22Rv1 (cell line): ENCODE data around the gene FOXJ3.

Experiments used
- H3K27ac ChIP-seq: fragments of 450-650 bp; 2 replicates; pipeline ENCODE4 v1.5.1; 2017
- CTCF ChIP-seq: fragments of 450-650 bp; IDR thresholded peaks from 2 replicates; pipeline ENCODE4 v1.5.1; 2017; ENCODE audit warnings: mild to moderate bottlenecking
- ZFX ChIP-seq: fragments of 450-650 bp; IDR thresholded peaks from 2 replicates; pipeline ENCODE4 v1.6.1; 2017; ENCODE audit warnings: antibody characterized with exemption, borderline replicate concordance

The FOXJ3 gene

DNA sequence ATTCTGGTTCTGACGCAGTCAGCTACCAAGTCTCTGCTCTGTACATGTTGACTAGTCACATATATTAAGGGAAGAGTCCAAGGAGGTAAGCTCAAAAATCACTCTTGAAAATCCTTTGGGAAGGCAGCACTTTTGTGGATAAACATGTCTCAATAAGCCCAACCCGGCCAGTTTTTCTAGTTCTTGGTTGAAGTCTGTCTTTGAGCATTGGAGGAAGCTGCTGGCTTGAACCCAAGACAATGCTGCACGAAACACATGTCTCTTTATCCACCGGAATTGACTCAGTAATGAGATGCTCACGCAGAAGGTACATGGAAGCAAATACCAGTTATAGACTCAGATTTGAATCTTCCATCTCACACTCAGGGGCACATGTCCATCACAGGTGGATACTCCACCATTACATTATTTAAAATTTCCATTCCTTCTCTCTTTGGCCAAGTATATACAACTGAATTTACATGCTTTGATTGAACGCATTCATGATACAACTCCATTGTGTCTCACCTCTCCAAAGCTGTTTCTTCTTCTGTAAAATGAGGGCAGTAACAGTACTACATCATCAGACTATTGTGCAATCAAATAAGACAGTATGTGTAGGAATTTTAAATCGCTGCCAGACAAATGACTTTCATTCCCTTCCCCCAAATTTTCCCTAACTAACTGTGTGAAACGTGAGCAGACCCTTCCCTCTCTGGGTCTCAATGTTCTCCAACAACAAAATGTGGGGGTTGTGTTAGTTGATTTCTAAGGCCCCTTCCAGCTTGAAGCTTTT lies 160.9 kb downstream of the FOXJ3 start:
- no peak for TF ChIP-seq ZFX
- H3K27ac ChIP-seq = peak overlapping the region; percentile 36; the same call in 1 of the 2 replicates

GRCh38 chr1:42173155-42173933 lies 161.7 kb downstream of the FOXJ3 start:
- peak overlapping the region; percentile 36; the same call in 1 of the 2 replicates for H3K27ac ChIP-seq
- no peak for TF ChIP-seq ZFX
- peak; percentile 98 for TF ChIP-seq CTCF

GRCh38 chr1:42172381-42173133 lies 162.5 kb downstream of the FOXJ3 start:
- H3K27ac ChIP-seq = no peak overlapping the region
- no peak for TF ChIP-seq ZFX
- no peak for TF ChIP-seq CTCF

- TF ChIP-seq CTCF = no peak
- TF ChIP-seq ZFX = no peak
- H3K27ac ChIP-seq = no peak overlapping the region
Measured at GRCh38 chr1:42171679-42172266, 163.3 kb downstream of the FOXJ3 start.

DNA sequence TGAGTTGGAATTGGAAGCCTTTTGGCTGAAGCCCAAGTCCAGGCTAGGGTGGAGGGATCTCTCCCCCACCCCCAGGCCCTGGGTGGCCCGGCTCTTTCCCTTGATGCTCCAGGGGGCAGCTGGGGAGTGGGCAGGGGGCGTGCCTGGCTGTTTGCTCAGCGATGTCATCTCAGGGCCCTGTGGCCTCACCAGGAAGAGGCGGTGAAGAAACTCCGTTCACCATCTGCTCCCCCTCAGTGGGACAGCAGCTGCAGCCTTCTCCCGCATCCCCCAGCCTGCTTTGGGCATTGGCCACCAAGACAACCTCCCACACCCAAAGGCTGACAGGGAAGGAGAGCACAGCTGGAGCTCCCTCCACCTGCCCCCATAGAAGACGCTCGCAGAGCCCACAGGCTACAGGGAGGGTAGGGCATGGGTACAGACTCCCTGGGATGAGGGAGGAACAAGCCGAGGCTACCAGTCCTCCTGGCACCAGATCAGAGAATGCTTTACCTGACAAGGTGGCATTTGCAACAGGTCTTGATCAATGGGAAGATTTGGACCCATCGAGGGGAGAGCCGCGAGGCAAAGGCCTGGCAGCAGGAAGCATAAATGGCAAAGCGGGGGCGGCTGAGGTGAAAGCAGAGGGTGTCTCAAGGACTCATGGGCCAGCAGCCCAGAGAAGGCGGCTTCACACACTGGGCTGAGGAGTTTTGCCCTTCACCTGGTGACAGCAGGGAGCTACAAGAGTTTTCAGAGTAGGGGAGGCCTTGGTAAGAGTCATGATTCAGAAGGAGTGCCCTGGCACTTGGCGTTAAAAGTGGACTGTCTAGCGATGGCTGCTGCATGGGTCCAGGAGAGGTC lies 164.0 kb downstream of the FOXJ3 start:
- H3K27ac ChIP-seq = no peak overlapping the region
- TF ChIP-seq ZFX (no peak), CTCF (no peak)

DNA sequence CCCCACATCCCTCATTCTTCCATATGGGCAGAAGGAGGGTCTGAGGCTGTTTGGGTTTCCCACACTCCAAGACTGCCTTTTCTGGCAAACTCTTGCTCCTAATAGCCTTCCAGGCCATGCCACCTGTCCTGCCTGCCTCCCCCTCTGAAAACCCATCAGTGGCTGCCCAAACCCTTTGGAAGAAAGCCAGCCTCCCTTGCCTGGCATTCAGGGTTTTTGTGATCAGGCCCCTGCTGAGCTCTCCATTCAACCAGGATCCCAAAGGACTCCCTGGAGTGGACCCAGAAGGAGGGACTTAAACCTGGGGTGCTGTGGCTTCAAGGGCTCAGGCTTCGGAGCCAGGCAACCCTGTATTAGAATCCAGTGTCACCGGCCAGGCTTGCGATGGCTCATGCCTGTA lies 166.3 kb downstream of the FOXJ3 start:
- no peak overlapping the region for H3K27ac ChIP-seq
- TF ChIP-seq ZFX (no peak), CTCF (no peak)

DNA sequence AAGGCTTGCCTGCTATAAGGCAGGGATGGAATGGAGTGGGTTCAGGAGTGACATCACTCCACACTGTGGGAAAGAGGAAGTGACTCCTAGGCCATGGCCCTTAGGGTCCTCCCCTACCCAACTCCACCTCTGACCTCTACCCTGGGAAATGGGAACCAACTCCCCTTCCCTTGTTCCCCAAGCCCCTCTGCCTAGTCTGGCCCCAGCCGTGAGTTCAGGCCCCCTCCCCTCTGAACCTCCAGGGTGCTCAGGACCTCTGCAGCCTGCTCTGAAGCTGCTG lies 166.7 kb downstream of the FOXJ3 start:
- H3K27ac ChIP-seq = no peak overlapping the region
- TF ChIP-seq CTCF (no peak), ZFX (no peak)
